GM12872 (cell line): Measurements from ENCODE around the gene SPOCK2.

ENCODE experiments used
- TF ChIP-seq, protein P1 (sequence below): IDR thresholded peaks from 3 replicates; pipeline ENCODE4 v1.5.1; 2011; ENCODE audit warnings: low read depth, mild to moderate bottlenecking, low read length, moderate library complexity; ENCODE audit not compliant: insufficient read depth

The SPOCK2 gene

GRCh38 chr10:72034040-72034499 lies 54.3 kb downstream of the SPOCK2 start:
- TF ChIP-seq, protein P1, sequence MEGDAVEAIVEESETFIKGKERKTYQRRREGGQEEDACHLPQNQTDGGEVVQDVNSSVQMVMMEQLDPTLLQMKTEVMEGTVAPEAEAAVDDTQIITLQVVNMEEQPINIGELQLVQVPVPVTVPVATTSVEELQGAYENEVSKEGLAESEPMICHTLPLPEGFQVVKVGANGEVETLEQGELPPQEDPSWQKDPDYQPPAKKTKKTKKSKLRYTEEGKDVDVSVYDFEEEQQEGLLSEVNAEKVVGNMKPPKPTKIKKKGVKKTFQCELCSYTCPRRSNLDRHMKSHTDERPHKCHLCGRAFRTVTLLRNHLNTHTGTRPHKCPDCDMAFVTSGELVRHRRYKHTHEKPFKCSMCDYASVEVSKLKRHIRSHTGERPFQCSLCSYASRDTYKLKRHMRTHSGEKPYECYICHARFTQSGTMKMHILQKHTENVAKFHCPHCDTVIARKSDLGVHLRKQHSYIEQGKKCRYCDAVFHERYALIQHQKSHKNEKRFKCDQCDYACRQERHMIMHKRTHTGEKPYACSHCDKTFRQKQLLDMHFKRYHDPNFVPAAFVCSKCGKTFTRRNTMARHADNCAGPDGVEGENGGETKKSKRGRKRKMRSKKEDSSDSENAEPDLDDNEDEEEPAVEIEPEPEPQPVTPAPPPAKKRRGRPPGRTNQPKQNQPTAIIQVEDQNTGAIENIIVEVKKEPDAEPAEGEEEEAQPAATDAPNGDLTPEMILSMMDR, result no peak

DNA sequence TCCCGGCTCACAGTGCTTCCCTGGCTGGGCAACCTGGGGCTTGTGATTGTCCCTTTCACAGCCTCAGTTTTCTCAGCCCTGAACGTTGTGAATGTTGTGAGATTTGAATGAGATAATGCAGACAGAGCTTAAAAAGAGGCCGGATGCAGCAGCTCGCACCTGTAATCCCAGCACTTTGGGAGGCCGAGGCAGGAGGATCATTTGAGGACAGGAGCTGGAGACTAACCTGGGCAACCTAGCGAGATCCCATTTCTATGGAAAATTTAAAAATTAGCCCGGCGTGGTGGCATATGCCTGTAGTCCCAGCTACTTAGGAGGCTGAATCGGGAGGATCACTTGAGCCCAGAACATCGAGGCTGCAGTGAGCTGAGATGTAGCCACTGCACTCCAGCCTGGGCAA lies 56.6 kb downstream of the SPOCK2 start:
- TF ChIP-seq, protein P1, result no peak

DNA sequence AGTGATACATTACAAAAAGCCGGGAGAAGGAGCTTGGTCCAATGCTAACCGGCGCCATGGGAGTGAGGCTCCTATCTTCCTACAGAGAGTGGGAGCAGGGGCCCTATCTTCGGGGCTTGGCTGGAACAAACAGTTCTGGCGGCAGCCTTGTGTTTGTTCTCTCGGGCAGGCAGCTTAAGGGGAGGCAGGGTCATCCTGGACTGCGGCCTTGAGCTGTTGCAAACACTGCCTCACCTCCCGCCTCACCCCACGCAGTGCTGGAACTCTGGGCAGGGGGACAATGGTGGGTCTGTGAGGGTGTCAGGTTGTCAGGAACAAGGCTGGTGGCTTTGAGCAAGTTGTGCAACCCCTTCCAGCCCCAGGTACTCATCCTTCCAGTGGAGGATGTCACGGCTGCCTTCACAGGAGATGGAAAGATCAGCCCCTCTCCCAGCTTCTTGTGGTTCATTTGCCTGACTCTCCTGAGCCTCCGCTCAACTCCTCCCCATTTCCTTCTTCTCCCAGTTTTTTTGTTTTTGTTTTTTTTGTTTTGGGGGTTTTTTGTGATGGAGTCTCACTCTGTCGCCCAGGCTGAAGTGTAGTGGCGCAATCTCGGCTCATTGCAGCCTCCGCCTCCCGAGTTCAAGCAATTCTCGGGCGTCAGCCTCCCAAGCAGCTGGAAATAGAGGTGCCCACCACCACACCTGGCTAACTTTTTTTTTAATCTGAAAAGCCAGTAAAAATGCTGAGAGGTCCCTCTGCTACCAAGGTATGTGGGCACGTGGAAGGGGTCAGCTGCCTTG lies 57.4 kb downstream of the SPOCK2 start:
- TF ChIP-seq, protein P1, result no peak

- TF ChIP-seq, protein P1, result no peak
These were observed 58.9 kb downstream of the SPOCK2 start for GRCh38 chr10:72029414-72029813.

GRCh38 chr10:72027498-72027897 lies 60.9 kb downstream of the SPOCK2 start:
- TF ChIP-seq, protein P1, result no peak

- TF ChIP-seq, protein P1, result no peak
These were observed 61.9 kb downstream of the SPOCK2 start for GRCh38 chr10:72026278-72027111.

DNA sequence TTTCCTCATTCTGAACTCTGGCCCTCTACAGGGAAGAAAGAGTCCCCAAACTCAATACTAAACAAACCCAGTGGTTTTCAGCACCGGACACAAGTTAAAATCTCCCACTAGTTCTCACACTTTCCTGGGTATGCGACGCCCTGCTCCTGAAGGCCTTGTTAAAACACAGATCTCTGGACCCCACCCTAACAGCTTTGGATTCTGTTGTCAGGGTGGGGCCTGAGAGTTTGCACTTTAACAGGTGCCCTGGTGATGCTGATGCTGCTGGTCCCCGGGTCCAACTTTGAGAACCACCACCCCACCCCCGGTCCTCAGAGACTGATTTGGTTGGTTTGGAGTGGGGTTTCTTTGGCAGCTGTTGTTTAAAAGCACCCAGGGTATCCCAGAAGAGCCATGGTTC lies 62.5 kb downstream of the SPOCK2 start:
- TF ChIP-seq, protein P1, result no peak
